ENCODE data around the gene NYAP1. TPM values are rescaled to one million over a fixed set of nuclear protein-coding genes. Genes with fewer than 3 reads are reported as not detected.
"Not testable (repeated sequence)": the region's sequence is repeated elsewhere in the genome, so short reads cannot be mapped to it uniquely, and the experiment has no call there.

The NYAP1 gene
- total RNA-seq, 1 experiment from 2014 or later = 1.3 TPM

- POLR2A ChIA-PET (ENCODE audit: low non-redundant PET) = no interaction called here
- Histone ChIP-seq H3K27me3 (replicated peaks; ENCODE audit: insufficient read depth, low read depth, low read length, poor library complexity) (no peaks in the 10 kb centered on the region), H3K36me3 (ENCODE audit: insufficient read depth, low read length, poor library complexity, severe bottlenecking) (no peaks in the 10 kb centered on the region), H3K9me3 (ENCODE audit: low read depth, low read length, poor library complexity, severe bottlenecking) (no peaks in the 10 kb centered on the region), H3K4me3 (ENCODE audit: low read depth, low read length, poor library complexity, severe bottlenecking) (no peak overlapping the region), H3K27ac (ENCODE audit: low read depth, low read length, poor library complexity, severe bottlenecking) (no peak overlapping the region), H3K4me1 (ENCODE audit: insufficient read depth, low read length, poor library complexity, severe bottlenecking) (peaks cover 9% of the 10 kb centered on the region)
- TF ChIP-seq EZH2 (IDR thresholded peaks at IDR 0.05; ENCODE audit: borderline replicate concordance, low read depth, low read length, poor library complexity, severe bottlenecking) (no peak), CTCF (conservative IDR thresholded peaks at IDR 0.05; ENCODE audit: low read depth, low read length) (no peak)
- CTCF ChIA-PET = no interaction called here
- no TSS peak for BruUV-seq (replicated peaks)
- intact Hi-C loops (cut with micrococcal nuclease; ENCODE audit: unreplicated experiment) = no loop called here
- DNase-seq (ENCODE audit: low spot score) = no peak
Observed at GRCh38 chr7:100520138-100520537, 36.4 kb downstream of the NYAP1 start.

- Histone ChIP-seq H3K4me3 (ENCODE audit: low read depth, low read length, poor library complexity, severe bottlenecking) (no peak overlapping the region), H3K27ac (ENCODE audit: low read depth, low read length, poor library complexity, severe bottlenecking) (no peak overlapping the region), H3K27me3 (replicated peaks; ENCODE audit: insufficient read depth, low read depth, low read length, poor library complexity) (no peaks in the 10 kb centered on the region), H3K4me1 (ENCODE audit: insufficient read depth, low read length, poor library complexity, severe bottlenecking) (peaks cover 5% of the 10 kb centered on the region), H3K9me3 (ENCODE audit: low read depth, low read length, poor library complexity, severe bottlenecking) (no peaks in the 10 kb centered on the region), H3K36me3 (ENCODE audit: insufficient read depth, low read length, poor library complexity, severe bottlenecking) (no peaks in the 10 kb centered on the region)
- CTCF ChIA-PET = no interaction called here
- intact Hi-C loops (cut with micrococcal nuclease; ENCODE audit: unreplicated experiment) = no loop called here
- TF ChIP-seq CTCF (conservative IDR thresholded peaks at IDR 0.05; ENCODE audit: low read depth, low read length) = no peak
- TF ChIP-seq EZH2 (IDR thresholded peaks at IDR 0.05; ENCODE audit: borderline replicate concordance, low read depth, low read length, poor library complexity, severe bottlenecking) = no peak
- no peak for DNase-seq (ENCODE audit: low spot score)
- BruUV-seq (replicated peaks) = no TSS peak
- POLR2A ChIA-PET (ENCODE audit: low non-redundant PET) = no interaction called here
Observed at GRCh38 chr7:100521076-100521475, 37.3 kb downstream of the NYAP1 start.

GRCh38 chr7:100521909-100522593, 38.3 kb downstream of the NYAP1 start:
- H3K27ac ChIP-seq (ENCODE audit: low read depth, low read length, poor library complexity, severe bottlenecking); intact Hi-C loops (cut with micrococcal nuclease; ENCODE audit: unreplicated experiment); POLR2A ChIA-PET (ENCODE audit: low non-redundant PET); DNase-seq (ENCODE audit: low spot score); H3K9me3 ChIP-seq (ENCODE audit: low read depth, low read length, poor library complexity, severe bottlenecking); H3K4me3 ChIP-seq (ENCODE audit: low read depth, low read length, poor library complexity, severe bottlenecking); H3K4me1 ChIP-seq (ENCODE audit: insufficient read depth, low read length, poor library complexity, severe bottlenecking); H3K27me3 ChIP-seq (replicated peaks; ENCODE audit: insufficient read depth, low read depth, low read length, poor library complexity); H3K36me3 ChIP-seq (ENCODE audit: insufficient read depth, low read length, poor library complexity, severe bottlenecking); BruUV-seq (replicated peaks): not testable (repeated sequence)
- CTCF ChIA-PET = interaction anchor here (0.7 kb wide), 1 partner anchor 373 kb away, joined by 4 read pairs; the partner anchor contains the start of gene LAMTOR4

GRCh38 chr7:100523192-100523591, 39.5 kb downstream of the NYAP1 start:
- DNase-seq (ENCODE audit: low spot score); intact Hi-C loops (cut with micrococcal nuclease; ENCODE audit: unreplicated experiment); H3K4me3 ChIP-seq (ENCODE audit: low read depth, low read length, poor library complexity, severe bottlenecking); CTCF ChIA-PET; H3K27ac ChIP-seq (ENCODE audit: low read depth, low read length, poor library complexity, severe bottlenecking); H3K27me3 ChIP-seq (replicated peaks; ENCODE audit: insufficient read depth, low read depth, low read length, poor library complexity); H3K4me1 ChIP-seq (ENCODE audit: insufficient read depth, low read length, poor library complexity, severe bottlenecking); H3K36me3 ChIP-seq (ENCODE audit: insufficient read depth, low read length, poor library complexity, severe bottlenecking); POLR2A ChIA-PET (ENCODE audit: low non-redundant PET); BruUV-seq (replicated peaks); H3K9me3 ChIP-seq (ENCODE audit: low read depth, low read length, poor library complexity, severe bottlenecking): not testable (repeated sequence)

GRCh38 chr7:100528108-100528866, 44.6 kb downstream of the NYAP1 start:
- H3K27me3 ChIP-seq (replicated peaks; ENCODE audit: insufficient read depth, low read depth, low read length, poor library complexity); H3K9me3 ChIP-seq (ENCODE audit: low read depth, low read length, poor library complexity, severe bottlenecking); H3K4me1 ChIP-seq (ENCODE audit: insufficient read depth, low read length, poor library complexity, severe bottlenecking); DNase-seq (ENCODE audit: low spot score); H3K27ac ChIP-seq (ENCODE audit: low read depth, low read length, poor library complexity, severe bottlenecking); BruUV-seq (replicated peaks); CTCF ChIA-PET; H3K36me3 ChIP-seq (ENCODE audit: insufficient read depth, low read length, poor library complexity, severe bottlenecking); intact Hi-C loops (cut with micrococcal nuclease; ENCODE audit: unreplicated experiment); H3K4me3 ChIP-seq (ENCODE audit: low read depth, low read length, poor library complexity, severe bottlenecking): not testable (repeated sequence)
- POLR2A ChIA-PET (ENCODE audit: low non-redundant PET) = interaction anchor here (0.5 kb wide), 1 partner anchor 143 kb away, joined by 3 read pairs; no protein-coding TSS in a partner anchor

All from A673 (cell line).